Inflammatory macrophage treated with lipopolysaccharide for 4 hours (primary cell): ENCODE data around the gene LRRD1.
"Not testable (repeated sequence)": the region's sequence is repeated elsewhere in the genome, so short reads cannot be mapped to it uniquely, and the experiment has no call there.

Experiments used
- DNase-seq: peaks from one replicate; pipeline ENCODE4 v3.0.0-alpha.2; 2020

Gene LRRD1

GRCh38 chr7:92137557-92137956 lies 41.4 kb downstream of the LRRD1 start:
- no peak for DNase-seq

DNA sequence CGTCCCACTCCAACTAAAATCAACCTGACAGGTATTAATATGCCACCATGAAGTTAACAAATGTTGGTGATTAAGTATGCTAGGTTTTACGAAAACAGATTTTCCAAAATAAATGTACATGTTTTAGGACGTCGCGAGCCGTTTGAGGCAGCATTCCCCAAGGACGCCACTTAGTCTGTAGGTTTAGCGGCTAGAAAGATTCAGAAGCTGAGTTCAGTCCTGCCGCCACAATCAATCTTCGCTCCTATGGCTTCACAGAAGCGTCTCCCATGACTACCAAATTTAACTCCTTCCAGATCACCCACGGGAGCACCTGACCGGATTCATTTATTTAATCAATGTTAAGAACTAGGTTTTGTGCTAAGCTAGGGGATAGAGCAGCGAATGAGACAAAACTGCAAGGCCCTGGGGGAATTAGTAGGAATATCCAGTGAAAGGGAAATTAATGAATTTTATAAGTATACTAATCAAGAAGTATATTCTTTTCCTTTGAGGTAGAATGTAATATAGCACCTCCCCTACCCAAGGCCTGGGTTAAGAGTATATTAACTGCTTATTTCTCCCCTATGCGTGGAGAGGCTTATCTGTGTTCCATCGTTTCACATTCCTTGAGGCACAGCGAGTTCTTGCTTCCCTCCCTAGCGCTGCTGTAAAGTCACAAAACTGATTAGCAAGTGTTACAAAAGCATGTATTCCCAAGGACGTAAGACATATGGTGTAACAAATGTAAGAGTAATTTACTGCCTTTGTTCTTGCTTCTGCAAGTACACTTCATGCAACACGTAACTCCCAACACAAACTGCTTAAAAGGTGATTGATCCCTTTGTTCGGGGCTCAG lies 43.7 kb downstream of the LRRD1 start:
- peak; percentile 11 for DNase-seq

- peak; percentile 90 for DNase-seq
These were observed 44.5 kb downstream of the LRRD1 start, which contains the start of gene CYP51A1 for GRCh38 chr7:92134271-92135051. CYP51A1 (minus strand) TSS chr7:92134477; CDS start chr7:92134364, 113 bp downstream.

DNA sequence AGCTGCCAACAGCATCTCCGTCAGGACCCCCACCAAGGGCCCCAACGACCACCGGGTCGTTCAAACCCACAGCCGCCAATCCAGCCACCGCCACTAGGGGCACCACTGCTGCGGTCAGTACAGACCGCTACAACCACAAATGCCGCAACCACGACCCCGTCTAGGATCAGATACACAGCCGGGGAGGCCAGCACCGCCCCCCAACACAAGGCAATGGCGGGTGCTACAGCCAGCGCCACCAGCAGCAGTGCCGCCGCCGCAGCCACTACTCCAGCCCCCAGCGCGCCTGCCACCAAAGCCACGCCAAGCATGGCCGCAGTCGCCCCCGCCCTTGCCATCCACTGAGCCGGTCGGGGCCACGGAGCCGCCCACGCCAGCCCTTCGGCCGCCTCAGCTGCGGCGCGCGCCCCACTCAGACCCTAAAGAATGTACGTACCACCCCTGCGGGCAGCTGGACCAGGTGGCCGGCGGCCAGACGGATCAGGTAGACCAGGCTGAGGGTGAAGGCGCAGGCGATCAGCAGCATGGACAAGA lies 45.1 kb downstream of the LRRD1 start:
- peak; percentile 58 for DNase-seq

GRCh38 chr7:92133133-92133736 lies 45.7 kb downstream of the LRRD1 start:
- DNase-seq: peak; percentile 32

DNA sequence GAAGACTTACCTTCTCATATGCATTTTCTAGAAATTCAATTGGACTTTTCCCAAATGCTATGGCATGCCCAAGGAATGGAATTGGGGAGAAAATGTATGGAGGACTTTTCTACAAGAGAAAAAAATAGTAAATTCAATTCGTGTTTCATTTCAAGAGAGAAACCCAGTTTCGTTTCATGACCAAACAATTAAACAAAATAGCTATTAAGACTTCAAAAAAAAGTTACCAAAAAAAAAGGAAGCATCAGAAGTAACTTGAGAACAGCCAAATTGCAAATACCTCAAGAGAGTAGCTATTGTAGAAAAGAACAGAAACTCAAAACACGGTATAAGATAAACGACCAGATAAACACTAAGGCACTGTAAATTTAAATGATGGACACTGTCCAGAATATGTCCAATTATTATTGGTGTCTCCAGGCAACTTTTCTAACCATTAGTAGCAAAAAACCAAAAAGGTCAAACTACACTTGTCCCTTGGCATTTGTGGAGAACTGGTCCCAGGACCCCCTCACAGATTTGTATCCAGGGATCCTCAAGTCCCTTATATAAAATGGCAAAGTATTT lies 47.1 kb downstream of the LRRD1 start:
- DNase-seq: peak; percentile 9

DNA sequence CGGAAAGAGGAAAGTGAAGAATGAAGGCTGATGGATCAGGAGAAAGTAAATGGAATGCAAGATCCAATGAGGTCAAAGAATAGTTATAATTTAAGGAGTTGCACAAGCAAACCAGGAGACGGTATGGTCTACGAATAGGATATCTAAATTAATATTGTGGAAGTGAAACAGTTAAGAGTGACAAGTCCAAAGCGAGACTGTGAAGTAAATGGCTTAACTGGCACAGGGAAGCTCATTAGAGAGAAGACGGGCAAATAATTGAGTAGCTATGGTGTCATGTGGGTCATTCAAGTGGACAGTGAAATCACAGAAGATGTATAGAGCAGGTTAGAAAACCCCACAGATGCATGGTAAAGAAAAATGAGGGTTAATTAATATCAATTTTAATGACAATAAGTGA lies 47.8 kb downstream of the LRRD1 start:
- DNase-seq: peak; percentile 3

- DNase-seq: no peak
These were observed 57.3 kb downstream of the LRRD1 start for GRCh38 chr7:92121681-92122080.

- DNase-seq: no peak
These were observed 59.7 kb downstream of the LRRD1 start for GRCh38 chr7:92119213-92119759.

DNA sequence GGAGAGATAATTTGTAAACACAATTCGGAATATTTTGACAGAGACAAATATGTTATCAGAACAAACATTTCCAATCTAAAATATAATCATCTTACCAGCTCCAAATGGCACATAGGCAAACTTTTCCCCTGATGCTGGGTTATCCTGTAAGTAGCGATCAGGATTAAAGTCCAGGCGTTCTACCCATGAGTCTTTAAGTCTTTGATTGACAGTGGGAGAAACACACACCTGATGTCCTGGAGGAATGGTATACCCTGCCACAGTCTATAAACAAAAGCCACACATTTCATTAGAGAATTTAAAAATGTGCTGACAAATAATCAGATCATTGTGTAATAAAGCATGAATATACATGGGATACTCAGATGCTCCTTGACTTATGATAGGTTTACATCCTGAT lies 62.0 kb downstream of the LRRD1 start:
- no peak for DNase-seq

GRCh38 chr7:92115821-92116220 lies 63.1 kb downstream of the LRRD1 start:
- DNase-seq: no peak

- DNase-seq: no peak
These were observed 68.1 kb downstream of the LRRD1 start for GRCh38 chr7:92110857-92111256.

DNA sequence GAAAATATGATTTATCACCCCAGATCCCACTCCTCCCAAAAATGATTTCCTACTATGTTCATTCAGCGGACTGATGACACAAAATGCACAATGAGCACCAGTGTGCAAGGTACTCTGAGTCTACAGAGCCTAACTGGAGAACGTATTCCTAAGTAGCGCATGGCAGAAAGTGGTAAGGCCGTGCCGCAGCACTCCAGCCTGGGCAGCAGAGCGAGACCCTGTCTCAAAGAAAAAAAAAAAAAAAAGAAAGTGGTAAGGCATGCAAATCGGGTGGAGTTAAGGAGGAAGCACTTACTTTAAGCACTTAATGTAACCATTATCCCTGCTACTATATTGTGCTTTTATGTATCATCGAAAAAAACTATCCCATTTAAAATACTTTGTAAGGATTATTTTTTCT lies 70.1 kb downstream of the LRRD1 start:
- no peak for DNase-seq

GRCh38 chr7:92102862-92103261 lies 76.1 kb downstream of the LRRD1 start:
- DNase-seq: not testable (repeated sequence)

- DNase-seq: no peak
These were observed 78.4 kb downstream of the LRRD1 start for GRCh38 chr7:92100534-92100933.

DNA sequence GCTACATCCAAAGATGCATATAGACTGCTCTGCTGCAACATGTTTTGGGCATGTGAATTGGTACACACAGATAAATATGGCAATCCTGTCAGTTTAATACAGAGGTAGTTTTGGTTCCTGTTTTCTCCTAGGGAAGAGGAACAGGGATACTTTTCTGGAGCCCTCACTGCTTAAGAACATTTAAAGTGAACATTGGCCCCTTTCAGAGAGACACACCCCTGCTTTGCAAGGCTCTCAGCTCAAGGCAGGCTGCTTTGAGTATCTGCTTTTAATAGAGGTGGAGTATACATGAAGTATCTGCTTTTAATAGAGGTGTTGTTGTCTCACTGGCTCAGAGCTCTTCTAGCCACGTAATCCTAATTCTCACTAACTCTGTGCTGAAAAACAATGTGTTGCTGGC lies 83.6 kb downstream of the LRRD1 start:
- DNase-seq: peak; percentile 47
